ENCODE measurements around the gene BCL2L12.

The BCL2L12 gene

GRCh38 chr19:49641688-49642491 is 23.8 kb upstream of the BCL2L12 start, which contains the start of gene SCAF1 (continued):
- no peak for TF ChIP-seq ZNF354C (tag by site-specific recombination; IDR thresholded peaks at IDR 0.05; ENCODE audit: borderline replicate concordance, low read depth)
- TF ChIP-seq ZSCAN30 (tag by site-specific recombination; IDR thresholded peaks at IDR 0.05) = peak; percentile 42; the same call in 1 of the 2 replicates
- TF ChIP-seq ZNF362 (tag by site-specific recombination; IDR thresholded peaks at IDR 0.05) = peak; percentile 66; the same call in 1 of the 2 replicates
- peak; percentile 98 for TF ChIP-seq KLF1 (tag by site-specific recombination; IDR thresholded peaks at IDR 0.05)
- TF ChIP-seq SP2 (tag by site-specific recombination; IDR thresholded peaks at IDR 0.05) = peak; percentile 97
- TF ChIP-seq ZEB2 (tag by site-specific recombination; IDR thresholded peaks at IDR 0.05) = peak; percentile 79
- no peak for TF ChIP-seq ZNF560 (tag by site-specific recombination; IDR thresholded peaks at IDR 0.05; ENCODE audit: borderline replicate concordance)
- no peak for TF ChIP-seq HOXD13 (CRISPR knock-in tag; IDR thresholded peaks at IDR 0.05; ENCODE audit: borderline replicate concordance)
- TF ChIP-seq ZFHX2 (tag by site-specific recombination; conservative IDR thresholded peaks at IDR 0.05) = peak; percentile 54
- no peak for TF ChIP-seq REST (tag by site-specific recombination; IDR thresholded peaks at IDR 0.05)
- peak; percentile 98 for TF ChIP-seq KLF9 (tag by site-specific recombination; IDR thresholded peaks at IDR 0.05; ENCODE audit: low read depth)
- no peak for TF ChIP-seq ZNF513 (tag by site-specific recombination; IDR thresholded peaks at IDR 0.05)
- TF ChIP-seq ZBTB8A (tag by site-specific recombination; IDR thresholded peaks at IDR 0.05) = peak; percentile 93
- TF ChIP-seq ZNF530 (tag by site-specific recombination; IDR thresholded peaks at IDR 0.05; ENCODE audit: low read depth) = no peak
- TF ChIP-seq ZNF24 (tag by site-specific recombination; IDR thresholded peaks at IDR 0.05) = 0 out of 2 replicates have a peak, but pooled peaks have one; percentile 18
- TF ChIP-seq ZNF19 (tag by site-specific recombination; IDR thresholded peaks at IDR 0.05; ENCODE audit: low read depth) = no peak
- TF ChIP-seq ZXDB (tag by site-specific recombination; IDR thresholded peaks at IDR 0.05) = peak; percentile 82
- peak; percentile 95 for TF ChIP-seq ATF2 (tag by site-specific recombination; IDR thresholded peaks at IDR 0.05; ENCODE audit: low read depth)
- no peak for TF ChIP-seq ZNF223 (tag by site-specific recombination; IDR thresholded peaks at IDR 0.05)
- no peak for TF ChIP-seq ZNF488 (tag by site-specific recombination; IDR thresholded peaks at IDR 0.05)
- no peak for TF ChIP-seq ZNF670 (tag by site-specific recombination; IDR thresholded peaks at IDR 0.05; ENCODE audit: low read depth)
- TF ChIP-seq ZNF239 (tag by site-specific recombination; IDR thresholded peaks at IDR 0.05) = no peak
- no peak for TF ChIP-seq ZNF398 (tag by site-specific recombination; IDR thresholded peaks at IDR 0.05)
- peak; percentile 99 for TF ChIP-seq KLF7 (tag by site-specific recombination; IDR thresholded peaks at IDR 0.05; ENCODE audit: borderline replicate concordance)
- peak; percentile 94 for TF ChIP-seq ZBTB26 (tag by site-specific recombination; optimal IDR thresholded peaks at IDR 0.05)
- TF ChIP-seq ZNF645 (tag by site-specific recombination; IDR thresholded peaks at IDR 0.05) = no peak
